ENCODE measurements around the gene HMCES. TPM values are rescaled to one million over a fixed set of nuclear protein-coding genes. Genes with fewer than 3 reads are reported as not detected.

HMCES gene
- total and polyA plus RNA-seq, 4 donors = 13.7 to 18.2 (median 15.3) TPM

GRCh38 chr3:129317848-129318247 lies 39.2 kb downstream of the HMCES start:
- Histone ChIP-seq H3K27ac (ENCODE audit: low read depth in 1 of 2, low read length in 2 of 2) (no peak overlapping the region), H3K9me3 (ENCODE audit: control insufficient read depth in 4 of 4, low read length in 3 of 4) (no peaks in the 10 kb centered on the region), H3K27me3 (ENCODE audit: control insufficient read depth in 4 of 4, insufficient read depth in 4 of 4, low read length in 3 of 4) (no peaks in the 10 kb centered on the region), H3K9ac (ENCODE audit: low read depth in 1 of 2, low read length in 2 of 2) (no peak overlapping the region), H3K4me1 (ENCODE audit: control insufficient read depth in 4 of 4, insufficient read depth in 4 of 4, low read length in 3 of 4) (peaks cover 9 to 22% (median 19%) of the 10 kb centered on the region in 4 donors), H3K4me3 (ENCODE audit: low read depth in 1 of 3, low read length in 3 of 3) (no peak overlapping the region), H3K36me3 (ENCODE audit: control insufficient read depth in 4 of 4, insufficient read depth in 3 of 4, low read depth in 1 of 4, low read length in 3 of 4) (no peaks in the 10 kb centered on the region)
- 84% methylated on average over 5 of the region's 5 CpGs for WGBS
- TF ChIP-seq GABPA (IDR thresholded peaks at IDR 0.05 in 1 of 2, conservative IDR thresholded peaks at IDR 0.05 in 1 of 2) = no peak
- no peak for TF ChIP-seq SP1 (IDR thresholded peaks at IDR 0.05)
- no peak for TF ChIP-seq ZBTB33 (IDR thresholded peaks at IDR 0.05)
- no peak for TF ChIP-seq HNF4A (conservative IDR thresholded peaks at IDR 0.05)
- no peak for TF ChIP-seq MAX (IDR thresholded peaks at IDR 0.05)
- no peak for TF ChIP-seq YY1 (IDR thresholded peaks at IDR 0.05)
- TF ChIP-seq CTCF (IDR thresholded peaks at IDR 0.05; ENCODE audit: low read depth, low read length, missing input control) = no peak
- TF ChIP-seq JUND (IDR thresholded peaks at IDR 0.05) = no peak
- no peak for TF ChIP-seq REST (IDR thresholded peaks at IDR 0.05)
- no peak for TF ChIP-seq RXRA (IDR thresholded peaks at IDR 0.05)
- no peak for TF ChIP-seq ATF3 (IDR thresholded peaks at IDR 0.05)
- TF ChIP-seq TAF1 (conservative IDR thresholded peaks at IDR 0.05) = no peak
- no peak for TF ChIP-seq FOXA2 (IDR thresholded peaks at IDR 0.05)
- TF ChIP-seq NR2F2 (IDR thresholded peaks at IDR 0.05) = no peak
- no peak for DNase-seq (ENCODE audit: low spot score)

GRCh38 chr3:129318921-129319320 lies 40.3 kb downstream of the HMCES start:
- WGBS = 97% methylated on average over 15 of the region's 15 CpGs
- H3K36me3 ChIP-seq (ENCODE audit: control insufficient read depth in 4 of 4, insufficient read depth in 3 of 4, low read depth in 1 of 4, low read length in 3 of 4) = no peaks in the 10 kb centered on the region
- DNase-seq (ENCODE audit: low spot score) = no peak
- no peaks in the 10 kb centered on the region for H3K9me3 ChIP-seq (ENCODE audit: control insufficient read depth in 4 of 4, low read length in 3 of 4)
- no peak overlapping the region for H3K27ac ChIP-seq (ENCODE audit: low read depth in 1 of 2, low read length in 2 of 2)
- TF ChIP-seq EGR1 (IDR thresholded peaks at IDR 0.05; ENCODE audit: low read depth in 2 of 2) (no peak), GABPA (IDR thresholded peaks at IDR 0.05 in 1 of 2, conservative IDR thresholded peaks at IDR 0.05 in 1 of 2) (no peak), TAF1 (conservative IDR thresholded peaks at IDR 0.05) (no peak), SP1 (IDR thresholded peaks at IDR 0.05) (no peak)
- no peak overlapping the region for H3K4me3 ChIP-seq (ENCODE audit: low read depth in 1 of 3, low read length in 3 of 3)
- no peak overlapping the region for H3K9ac ChIP-seq (ENCODE audit: low read depth in 1 of 2, low read length in 2 of 2)
- H3K4me1 ChIP-seq (ENCODE audit: control insufficient read depth in 4 of 4, insufficient read depth in 4 of 4, low read length in 3 of 4) = peaks cover 6 to 18% (median 15%) of the 10 kb centered on the region in 4 donors
- no peaks in the 10 kb centered on the region for H3K27me3 ChIP-seq (ENCODE audit: control insufficient read depth in 4 of 4, insufficient read depth in 4 of 4, low read length in 3 of 4)
